ENCODE results near the gene HMOX2. TPM values are rescaled to one million over a fixed set of nuclear protein-coding genes. Genes with fewer than 3 reads are reported as not detected.

The HMOX2 gene
- polyA plus RNA-seq, 1 donor (not counting 4 experiments of a cell fraction or from before 2014, with no cell fraction given), result 167 TPM

DNA sequence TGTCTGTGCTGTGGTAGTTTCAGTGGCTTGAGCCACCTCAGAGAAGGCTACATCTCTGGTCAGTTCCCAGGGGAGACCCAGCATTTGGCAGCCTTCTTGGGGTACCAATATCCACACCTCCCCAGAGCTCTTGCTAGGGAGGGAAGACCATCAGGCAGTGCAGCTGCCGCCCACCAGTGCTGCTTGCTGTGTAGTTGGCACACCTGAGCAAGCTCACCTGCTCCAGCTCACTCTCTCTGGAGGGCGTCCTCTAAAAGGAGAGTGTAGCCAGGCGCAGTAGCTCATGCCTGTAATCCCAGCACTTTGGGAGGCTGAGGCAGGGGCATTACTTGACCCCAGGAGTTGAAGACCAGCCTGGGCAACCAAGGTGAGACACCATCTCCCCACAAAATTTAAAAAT is 32.6 kb downstream of the HMOX2 start:
- Histone ChIP-seq H4K20me1 (ENCODE audit: control insufficient read depth, extremely low read depth, insufficient read depth, low read length) (peaks cover 18% of the 10 kb centered on the region), H3K9ac (ENCODE audit: control insufficient read depth, extremely low read depth, insufficient read depth, low read length) (no peak overlapping the region), H3K36me3 (ENCODE audit: control insufficient read depth in 2 of 2, extremely low read depth in 1 of 2, insufficient read depth in 2 of 2, low read length in 2 of 2) (peaks cover 51 to 59% of the 10 kb centered on the region in 2 experiments), H3K27me3 (ENCODE audit: control insufficient read depth, extremely low read depth, insufficient read depth, low read length) (no peaks in the 10 kb centered on the region), H2AFZ (ENCODE audit: control insufficient read depth, low read length) (no peak overlapping the region), H3K4me2 (ENCODE audit: control insufficient read depth, extremely low read depth, insufficient read depth, low read depth, low read length) (no peak overlapping the region), H3K79me2 (ENCODE audit: control insufficient read depth, insufficient read depth, low read length) (peaks cover 41% of the 10 kb centered on the region), H3K27ac (ENCODE audit: control insufficient read depth, insufficient read depth, low read length) (no peak overlapping the region), H3K4me3 (ENCODE audit: control insufficient read depth in 2 of 3, extremely low read depth in 1 of 3, insufficient read depth in 2 of 3, low read depth in 1 of 3, low read length in 3 of 3) (no peak overlapping the region), H3K4me1 (ENCODE audit: control insufficient read depth, extremely low read depth, insufficient read depth, low read length) (peaks cover 10% of the 10 kb centered on the region), H3K9me1 (ENCODE audit: control insufficient read depth, extremely low read depth, insufficient read depth, low read length) (no peaks in the 10 kb centered on the region), H3K9me3 (ENCODE audit: control insufficient read depth, low read depth, low read length) (no peaks in the 10 kb centered on the region)
- TF ChIP-seq, protein P1, sequence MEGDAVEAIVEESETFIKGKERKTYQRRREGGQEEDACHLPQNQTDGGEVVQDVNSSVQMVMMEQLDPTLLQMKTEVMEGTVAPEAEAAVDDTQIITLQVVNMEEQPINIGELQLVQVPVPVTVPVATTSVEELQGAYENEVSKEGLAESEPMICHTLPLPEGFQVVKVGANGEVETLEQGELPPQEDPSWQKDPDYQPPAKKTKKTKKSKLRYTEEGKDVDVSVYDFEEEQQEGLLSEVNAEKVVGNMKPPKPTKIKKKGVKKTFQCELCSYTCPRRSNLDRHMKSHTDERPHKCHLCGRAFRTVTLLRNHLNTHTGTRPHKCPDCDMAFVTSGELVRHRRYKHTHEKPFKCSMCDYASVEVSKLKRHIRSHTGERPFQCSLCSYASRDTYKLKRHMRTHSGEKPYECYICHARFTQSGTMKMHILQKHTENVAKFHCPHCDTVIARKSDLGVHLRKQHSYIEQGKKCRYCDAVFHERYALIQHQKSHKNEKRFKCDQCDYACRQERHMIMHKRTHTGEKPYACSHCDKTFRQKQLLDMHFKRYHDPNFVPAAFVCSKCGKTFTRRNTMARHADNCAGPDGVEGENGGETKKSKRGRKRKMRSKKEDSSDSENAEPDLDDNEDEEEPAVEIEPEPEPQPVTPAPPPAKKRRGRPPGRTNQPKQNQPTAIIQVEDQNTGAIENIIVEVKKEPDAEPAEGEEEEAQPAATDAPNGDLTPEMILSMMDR (optimal IDR thresholded peaks at IDR 0.05 in 1 of 3, IDR thresholded peaks at IDR 0.05 in 1 of 3, conservative IDR thresholded peaks at IDR 0.05 in 1 of 3; ENCODE audit: extremely low read depth in 1 of 3, insufficient read depth in 2 of 3, low read length in 3 of 3), result no peak
- no peak for TF ChIP-seq EZH2 (IDR thresholded peaks at IDR 0.05; ENCODE audit: low read length)
- FAIRE-seq, result no peak
- DNase-seq (ENCODE audit: low read depth, low spot score), result no peak
- dilution Hi-C loops (cut with MboI; ENCODE audit: extremely low pct_ligation_motif_present, low sequenced_read_pairs), result no loop called here

DNA sequence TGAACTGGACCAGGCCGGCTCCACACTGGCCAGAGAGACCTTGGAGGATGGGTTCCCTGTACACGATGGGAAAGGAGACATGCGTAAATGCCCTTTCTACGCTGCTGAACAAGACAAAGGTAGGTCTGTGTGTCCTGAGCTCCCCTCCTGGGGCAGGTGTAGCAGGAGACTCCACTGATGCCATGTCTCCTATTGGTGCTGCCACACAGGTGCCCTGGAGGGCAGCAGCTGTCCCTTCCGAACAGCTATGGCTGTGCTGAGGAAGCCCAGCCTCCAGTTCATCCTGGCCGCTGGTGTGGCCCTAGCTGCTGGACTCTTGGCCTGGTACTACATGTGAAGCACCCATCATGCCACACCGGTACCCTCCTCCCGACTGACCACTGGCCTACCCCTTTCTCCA is 33.2 kb downstream of the HMOX2 start:
- H3K27ac ChIP-seq (ENCODE audit: control insufficient read depth, insufficient read depth, low read length), result no peak overlapping the region
- no peak overlapping the region for H3K4me3 ChIP-seq (ENCODE audit: control insufficient read depth in 2 of 3, extremely low read depth in 1 of 3, insufficient read depth in 2 of 3, low read depth in 1 of 3, low read length in 3 of 3)
- dilution Hi-C loops (cut with MboI; ENCODE audit: extremely low pct_ligation_motif_present, low sequenced_read_pairs), result no loop called here
- H4K20me1 ChIP-seq (ENCODE audit: control insufficient read depth, extremely low read depth, insufficient read depth, low read length), result peaks cover 14% of the 10 kb centered on the region
- no peak for TF ChIP-seq EZH2 (IDR thresholded peaks at IDR 0.05; ENCODE audit: low read length)
- TF ChIP-seq, protein P1 (optimal IDR thresholded peaks at IDR 0.05 in 1 of 3, IDR thresholded peaks at IDR 0.05 in 1 of 3, conservative IDR thresholded peaks at IDR 0.05 in 1 of 3; ENCODE audit: extremely low read depth in 1 of 3, insufficient read depth in 2 of 3, low read length in 3 of 3), result no peak
- H3K9me3 ChIP-seq (ENCODE audit: control insufficient read depth, low read depth, low read length), result no peaks in the 10 kb centered on the region
- DNase-seq (ENCODE audit: low read depth, low spot score), result no peak
- no peak overlapping the region for H2AFZ ChIP-seq (ENCODE audit: control insufficient read depth, low read length)
- H3K4me1 ChIP-seq (ENCODE audit: control insufficient read depth, extremely low read depth, insufficient read depth, low read length), result peaks cover 8% of the 10 kb centered on the region
- peaks cover 55 to 59% of the 10 kb centered on the region in 2 experiments for H3K36me3 ChIP-seq (ENCODE audit: control insufficient read depth in 2 of 2, extremely low read depth in 1 of 2, insufficient read depth in 2 of 2, low read length in 2 of 2)
- no peak overlapping the region for H3K9ac ChIP-seq (ENCODE audit: control insufficient read depth, extremely low read depth, insufficient read depth, low read length)
- no peak for FAIRE-seq
- H3K9me1 ChIP-seq (ENCODE audit: control insufficient read depth, extremely low read depth, insufficient read depth, low read length), result no peaks in the 10 kb centered on the region
- H3K4me2 ChIP-seq (ENCODE audit: control insufficient read depth, extremely low read depth, insufficient read depth, low read depth, low read length), result no peak overlapping the region
- H3K27me3 ChIP-seq (ENCODE audit: control insufficient read depth, extremely low read depth, insufficient read depth, low read length), result no peaks in the 10 kb centered on the region
- H3K79me2 ChIP-seq (ENCODE audit: control insufficient read depth, insufficient read depth, low read length), result peaks cover 39% of the 10 kb centered on the region
